Adrenal gland (tissue), 12 donors: Measurements from ENCODE around the gene ARMH3. TPM values are rescaled to one million over a fixed set of nuclear protein-coding genes. Genes with fewer than 3 reads are reported as not detected.

Source experiments
- DNase-seq, 7 donors: peaks; one replicate each; pipeline ENCODE4 v3.0.0-alpha.2; 2019 to 2020
- H3K27ac ChIP-seq, 5 donors: fragments of 200-600 bp; sonication (generic) in 4 of 5; 1 replicate in 3 of 5; 2 replicates in 2 of 5; pipeline versions ENCODE4 v1.5.1 to v1.8.0; 2016 to 2020; ENCODE audit warnings: mild to moderate bottlenecking in 1 of 5
- H3K27me3 ChIP-seq: fragments of 200-600 bp; 2 replicates; pipeline ENCODE4 v1.8.0; 2021
- H3K36me3 ChIP-seq, 2 donors: fragments of 200-600 bp; replicated peaks in 1 of 2; 1 replicate in 1 of 2; 2 replicates in 1 of 2; pipeline versions ENCODE4 v1.5.1 to v1.8.0; 2018 to 2022
- H3K4me1 ChIP-seq, 2 donors: fragments of 200-600 bp; replicated peaks in 1 of 2; 1 replicate in 1 of 2; 2 replicates in 1 of 2; pipeline versions ENCODE4 v1.5.1 to v1.8.0; 2018 to 2021
- H3K4me3 ChIP-seq, 4 donors: fragments of 200-600 bp; sonication (generic) in 3 of 4; one replicate each; pipeline ENCODE4 v1.5.1; 2016 to 2018
- H3K9me3 ChIP-seq, 3 donors: fragments of 200-600 bp; sonication (generic) in 1 of 3; replicated peaks in 1 of 3; 1 replicate in 2 of 3; 2 replicates in 1 of 3; pipeline versions ENCODE4 v1.5.1 to v1.8.0; 2016 to 2021
- POLR2A ChIP-seq, 2 donors: fragments of 450-650 bp; IDR thresholded peaks; one replicate each; pipeline ENCODE4 v1.6.1; 2017; ENCODE audit warnings: antibody characterized with exemption in 2 of 2, mild to moderate bottlenecking in 2 of 2, moderate library complexity in 1 of 2
- WGBS, 4 donors: extraction: QIAGEN DNeasy Blood & Tissue Kit in 2 of 4; methylation state at CpG; one replicate each; pipeline versions ENCODE4 v1.1.5 to v1.1.7; 2013 to 2017; 5-methylcytosine and 5-hydroxymethylcytosine counted together
- intact Hi-C, 2 donors: fragments of 100-400 bp; cut with DNase I; formaldehyde crosslinking; loops; one replicate each; pipeline versions ENCODE4 v1.14.1 to v1.15.0; 2022 to 2023
- polyA plus RNA-seq, 3 donors: library from polyadenylated mRNA; stranded (reverse); fragments of 200-250 nt in 2 of 3; fragments of 350-450 nt in 1 of 3; fragmentation: Illumina TruSeq in 1 of 3; extraction: RNeasy Lipid Tissue Mini Kit (QIAGEN cat#74804) in 1 of 3; gene quantifications; one replicate each; pipeline ENCODE4 v1.2.3, GENCODE V29; 2013 to 2014
- total RNA-seq, 9 donors: library from RNA; depleted of rRNA in 4 of 9; stranded (reverse); fragments of >200 nt in 4 of 9; fragments of 120-200 nt in 1 of 9; fragmentation: NEBNext Ultra II Directional in 1 of 9; extraction: Animal tissue kit (Norgen Biotek cat#: 25700) in 1 of 9; gene quantifications; one replicate each; pipeline versions ENCODE4 v1.1.0 to v1.2.4, GENCODE V29; 2013 to 2023
- TF ChIP-seq, protein P1 (sequence below), 6 experiments: fragments of 450-650 bp in 4 of 6; fragments of 200-600 bp in 2 of 6; sonication (generic) in 1 of 6; IDR thresholded peaks; 1 replicate in 5 of 6; 2 replicates in 1 of 6; pipeline versions ENCODE4 v1.5.1 to v1.8.0; 2016 to 2021; ENCODE audit warnings: antibody characterized with exemption in 6 of 6, mild to moderate bottlenecking in 2 of 6, moderate library complexity in 1 of 6
- donor health status: healthy with polysubstance abuse.
- donor health status: Bipolar disorder and iron deficiency.
- donor health status: DM: yes; HTN: yes; CAD: no.
- donor health status: DM: no; HTN: no; CAD: no.
- donor health status: DM: no; HTN: no; CAD: no.
- donor health status: DM: yes; HTN: yes; CAD: no.

ARMH3 gene
- total and polyA plus RNA-seq, 12 donors: 12.6 to 29.7 (median 17.4) TPM

DNA sequence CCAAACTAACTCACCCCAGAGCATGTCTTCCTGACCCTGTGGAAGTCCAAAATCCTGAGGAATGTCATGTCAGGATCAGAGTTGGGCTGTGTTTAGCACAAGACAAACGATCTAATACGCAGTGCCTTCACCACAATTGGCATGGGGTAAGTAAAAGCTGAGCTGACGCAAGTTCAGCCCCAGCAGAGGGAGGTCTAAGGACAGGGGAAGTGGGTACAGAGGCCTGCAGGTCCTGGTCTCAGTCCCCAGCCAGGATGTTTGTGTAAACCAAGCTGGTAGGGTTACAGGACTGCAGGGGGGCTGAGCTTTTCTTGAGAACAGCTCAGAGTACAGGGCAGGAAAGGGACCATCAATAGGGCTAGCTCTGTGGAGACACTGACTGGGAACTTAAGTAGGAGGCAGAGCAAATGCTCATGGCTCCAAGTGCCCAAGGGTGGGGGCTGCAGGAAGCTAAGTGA is 207.1 kb downstream of the ARMH3 start:
- intact Hi-C loops: no loop called here
- Histone ChIP-seq H3K27me3 (no peaks in the 10 kb centered on the region), H3K9me3 (no peaks in the 10 kb centered on the region), H3K27ac (peak overlapping the region in 2 of 5 donors; percentile 52 to 67), H3K4me3 (no peak overlapping the region), H3K4me1 (peaks cover 0 to 22% of the 10 kb centered on the region in 2 donors), H3K36me3 (peaks cover 0 to 10% of the 10 kb centered on the region in 2 donors)
- peak in 2 of 7 donors; percentile 34 to 49 for DNase-seq
- TF ChIP-seq POLR2A (IDR thresholded peaks at IDR 0.05): no peak
- TF ChIP-seq, protein P1, sequence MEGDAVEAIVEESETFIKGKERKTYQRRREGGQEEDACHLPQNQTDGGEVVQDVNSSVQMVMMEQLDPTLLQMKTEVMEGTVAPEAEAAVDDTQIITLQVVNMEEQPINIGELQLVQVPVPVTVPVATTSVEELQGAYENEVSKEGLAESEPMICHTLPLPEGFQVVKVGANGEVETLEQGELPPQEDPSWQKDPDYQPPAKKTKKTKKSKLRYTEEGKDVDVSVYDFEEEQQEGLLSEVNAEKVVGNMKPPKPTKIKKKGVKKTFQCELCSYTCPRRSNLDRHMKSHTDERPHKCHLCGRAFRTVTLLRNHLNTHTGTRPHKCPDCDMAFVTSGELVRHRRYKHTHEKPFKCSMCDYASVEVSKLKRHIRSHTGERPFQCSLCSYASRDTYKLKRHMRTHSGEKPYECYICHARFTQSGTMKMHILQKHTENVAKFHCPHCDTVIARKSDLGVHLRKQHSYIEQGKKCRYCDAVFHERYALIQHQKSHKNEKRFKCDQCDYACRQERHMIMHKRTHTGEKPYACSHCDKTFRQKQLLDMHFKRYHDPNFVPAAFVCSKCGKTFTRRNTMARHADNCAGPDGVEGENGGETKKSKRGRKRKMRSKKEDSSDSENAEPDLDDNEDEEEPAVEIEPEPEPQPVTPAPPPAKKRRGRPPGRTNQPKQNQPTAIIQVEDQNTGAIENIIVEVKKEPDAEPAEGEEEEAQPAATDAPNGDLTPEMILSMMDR (IDR thresholded peaks at IDR 0.05): no peak
- 46 to 71% (median 69%) methylated on average over 3 of the region's 3 CpGs for WGBS, 4 donors

DNA sequence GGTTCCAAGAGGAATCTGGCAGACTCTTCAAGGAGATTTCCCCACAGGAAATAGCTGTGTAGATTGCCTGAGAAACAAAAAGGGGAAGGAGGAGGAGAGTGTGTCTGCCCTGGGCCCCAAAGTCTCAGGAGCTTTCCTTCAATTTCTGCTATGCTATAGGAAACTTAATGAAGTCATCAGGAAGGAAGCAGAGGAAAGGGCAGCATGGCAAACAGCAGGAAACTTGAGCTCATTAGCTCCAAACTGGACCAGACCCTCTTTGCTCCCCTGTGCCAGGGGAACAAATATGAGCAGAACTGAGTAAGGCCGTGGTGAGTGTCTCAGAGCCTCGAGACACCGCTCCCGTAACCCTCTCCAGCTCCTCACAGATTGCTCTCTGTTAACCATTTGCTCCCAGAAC is 207.6 kb downstream of the ARMH3 start:
- Histone ChIP-seq H3K27ac (peak overlapping the region in 2 of 5 donors; percentile 52 to 67), H3K4me3 (no peak overlapping the region), H3K9me3 (no peaks in the 10 kb centered on the region), H3K36me3 (peaks cover 0 to 10% of the 10 kb centered on the region in 2 donors), H3K4me1 (peaks cover 3 to 27% of the 10 kb centered on the region in 2 donors), H3K27me3 (no peaks in the 10 kb centered on the region)
- peak in 1 of 7 donors; percentile 17 for DNase-seq
- intact Hi-C loops: no loop called here
- TF ChIP-seq, protein P1 (IDR thresholded peaks at IDR 0.05): no peak
- no peak for TF ChIP-seq POLR2A (IDR thresholded peaks at IDR 0.05)
- 53 to 66% (median 57%) methylated on average over 4 of the region's 4 CpGs for WGBS, 4 donors

DNA sequence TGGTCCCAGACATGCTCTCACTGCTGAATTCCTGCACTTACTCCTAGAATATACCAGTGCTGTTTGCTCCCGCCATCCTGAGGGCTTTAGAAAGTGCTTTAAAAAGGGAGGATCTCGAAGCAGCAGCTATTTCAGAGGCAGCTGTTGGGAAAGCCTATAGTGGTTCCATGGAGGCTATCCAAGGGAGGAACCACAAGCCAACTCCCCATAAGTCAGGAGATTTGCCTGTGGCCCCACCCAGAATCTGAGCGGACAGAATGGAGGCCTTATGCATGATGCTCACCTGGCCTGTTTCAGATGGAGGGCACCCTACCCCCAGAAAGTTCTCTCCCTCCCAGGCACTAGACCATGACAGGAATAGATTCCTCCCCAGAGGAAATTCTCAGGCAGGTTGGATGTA is 210.1 kb downstream of the ARMH3 start:
- no peak overlapping the region for H3K27ac ChIP-seq
- peaks cover 5 to 35% of the 10 kb centered on the region in 2 donors for H3K4me1 ChIP-seq
- intact Hi-C loops: no loop called here
- TF ChIP-seq POLR2A (IDR thresholded peaks at IDR 0.05): no peak
- TF ChIP-seq, protein P1 (IDR thresholded peaks at IDR 0.05): no peak
- WGBS, 4 donors: 91 to 100% (median 94%) methylated on average over 3 of the region's 3 CpGs
- DNase-seq: no peak
- H3K27me3 ChIP-seq: no peaks in the 10 kb centered on the region
- H3K36me3 ChIP-seq: peaks cover 0 to 10% of the 10 kb centered on the region in 2 donors
- H3K9me3 ChIP-seq: no peaks in the 10 kb centered on the region
- no peak overlapping the region for H3K4me3 ChIP-seq

DNA sequence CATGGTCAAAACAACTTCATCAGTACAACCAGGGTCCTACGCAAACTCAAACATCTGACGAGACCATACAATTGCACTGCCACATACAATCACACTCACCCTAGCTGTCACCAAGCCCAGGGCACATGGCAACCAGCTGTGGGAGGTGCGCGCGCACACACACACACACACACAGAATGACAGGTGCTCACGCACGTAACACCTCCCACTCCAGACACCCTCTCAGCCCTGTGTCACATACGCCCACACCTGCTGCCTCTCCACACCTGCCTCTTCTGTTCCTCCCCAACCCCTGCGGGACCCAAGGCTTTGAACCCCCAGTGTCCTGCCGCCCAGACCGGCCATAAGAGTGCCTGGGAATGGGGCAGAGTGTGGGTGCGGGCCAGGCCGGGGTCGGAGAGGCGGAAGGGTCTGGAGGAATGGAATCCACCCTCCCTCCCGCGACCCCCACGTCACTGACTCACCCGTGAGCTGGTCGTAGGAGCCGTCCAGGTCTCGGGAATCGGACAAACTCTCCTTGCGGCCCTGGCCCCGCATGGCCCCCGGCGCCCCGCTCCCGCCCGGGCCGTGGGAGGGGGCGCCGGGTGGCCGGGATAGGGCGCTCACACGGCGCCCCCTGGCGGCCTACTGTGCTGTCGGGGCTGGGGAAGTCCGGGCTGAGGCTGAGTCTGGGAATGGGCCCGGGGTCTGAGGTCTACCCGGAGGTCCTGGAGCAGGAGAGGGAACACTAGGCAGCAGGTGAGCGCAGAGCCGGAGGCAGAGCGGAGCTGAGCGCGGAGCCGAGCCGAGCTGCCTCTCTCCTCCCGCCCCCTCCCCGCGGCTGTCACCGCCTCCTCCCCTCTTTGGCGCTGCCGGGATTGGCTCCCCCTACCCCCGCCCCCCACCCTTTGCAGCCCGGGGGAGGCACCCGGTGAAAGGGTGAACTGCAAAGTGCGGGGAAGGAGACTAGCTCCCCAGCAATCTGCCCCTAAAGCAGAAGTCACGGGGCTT is 212.6 kb downstream of the ARMH3 start, which contains the start of gene KCNIP2:
Gene KCNIP2, minus strand, starts transcription at position 769 of the 990 bp plus-strand sequence. Its CDS starts 232 bp downstream, at position 537.
- peak in 4 of 7 donors; percentile 41 to 73 (median 46) for DNase-seq
- no peaks in the 10 kb centered on the region for H3K27me3 ChIP-seq
- peaks cover 0 to 10% of the 10 kb centered on the region in 2 donors for H3K36me3 ChIP-seq
- H3K9me3 ChIP-seq: no peaks in the 10 kb centered on the region
- no peak for TF ChIP-seq POLR2A (IDR thresholded peaks at IDR 0.05)
- TF ChIP-seq, protein P1 (IDR thresholded peaks at IDR 0.05): peak in 5 of 6 experiments; percentile 8 to 49 (median 25)
- 23 to 61% (median 32%) methylated on average over 20 to 59 of the region's 60 CpGs for WGBS, 4 donors
- H3K27ac ChIP-seq: no peak within 1 kb of the TSS
- intact Hi-C loops: loop anchor here (5.0 kb wide), 2 partner anchors 49 to 164 kb away; no protein-coding TSS in a partner anchor
- H3K4me1 ChIP-seq: peaks cover 14 to 35% of the 10 kb centered on the region in 2 donors
- peak within 1 kb of the TSS in 1 of 4 donors; percentile 15 for H3K4me3 ChIP-seq
